ENCODE results near the gene SAMD3.
"Not testable (repeated sequence)": the region's sequence is repeated elsewhere in the genome, so short reads cannot be mapped to it uniquely, and the experiment has no call there.

The SAMD3 gene

GRCh38 chr6:130127195-130127594 lies 95.6 kb downstream of the SAMD3 start:
- no peak for DNase-seq

- no peak for DNase-seq
These were observed 100.5 kb downstream of the SAMD3 start for GRCh38 chr6:130122243-130122642.

GRCh38 chr6:130120731-130121130 lies 102.0 kb downstream of the SAMD3 start:
- no peak for DNase-seq

GRCh38 chr6:130119211-130119610 lies 103.5 kb downstream of the SAMD3 start:
- no peak for DNase-seq

GRCh38 chr6:130118236-130118635 lies 104.5 kb downstream of the SAMD3 start:
- no peak for DNase-seq

GRCh38 chr6:130117187-130117701 lies 105.5 kb downstream of the SAMD3 start:
- DNase-seq, result not testable (repeated sequence)

- DNase-seq, result no peak
These were observed 106.5 kb downstream of the SAMD3 start for GRCh38 chr6:130116273-130116672.

GRCh38 chr6:130115036-130115435 lies 107.7 kb downstream of the SAMD3 start:
- no peak for DNase-seq

- DNase-seq, result no peak
These were observed 109.5 kb downstream of the SAMD3 start for GRCh38 chr6:130113201-130113710.

GRCh38 chr6:130111031-130111430 lies 111.7 kb downstream of the SAMD3 start:
- DNase-seq, result no peak

GRCh38 chr6:130107710-130108109 lies 115.0 kb downstream of the SAMD3 start:
- no peak for DNase-seq

GRCh38 chr6:130105996-130106704 lies 116.6 kb downstream of the SAMD3 start:
- no peak for DNase-seq

- no peak for DNase-seq
These were observed 123.6 kb downstream of the SAMD3 start for GRCh38 chr6:130099119-130099518.

- no peak for DNase-seq
These were observed 124.4 kb downstream of the SAMD3 start for GRCh38 chr6:130098317-130098716.
